NCI-H146 treated with DMSO at 0.1 percent for 48 hours (cell line): ENCODE results near the gene PLCXD1.
"Not testable (repeated sequence)": the region's sequence is repeated elsewhere in the genome, so short reads cannot be mapped to it uniquely, and the experiment has no call there.

ENCODE experiments used
- DNase-seq: peaks from one replicate; lab custom pipeline; 2025; ENCODE audit not compliant: unreplicated experiment; lab: John Stamatoyannopoulos, UW

Gene PLCXD1

GRCh38 chrX:349702-350101 is 68.5 kb downstream of the PLCXD1 start:
- DNase-seq = no peak

GRCh38 chrX:350148-350533 is 69.0 kb downstream of the PLCXD1 start:
- no peak for DNase-seq

GRCh38 chrX:350534-351323 is 69.5 kb downstream of the PLCXD1 start:
- DNase-seq = peak; percentile 45

GRCh38 chrX:351324-351641 is 70.1 kb downstream of the PLCXD1 start:
- DNase-seq = not testable (repeated sequence)

GRCh38 chrX:351736-352135 is 70.6 kb downstream of the PLCXD1 start:
- DNase-seq = no peak

GRCh38 chrX:352181-352580 is 71.0 kb downstream of the PLCXD1 start:
- DNase-seq = no peak

- no peak for DNase-seq
Observed at GRCh38 chrX:352582-353314, 71.6 kb downstream of the PLCXD1 start.
